LNCaP clone FGC (cell line): ENCODE results near the gene GRIP2.

Source experiments
- DNase-seq: peaks from one replicate; pipeline ENCODE4 v3.0.0-alpha.2; 2011; ENCODE audit warnings: low read depth
- H3K4me3 ChIP-seq: 2 replicates; pipeline ENCODE4 v1.5.1; 2011; ENCODE audit warnings: mild to moderate bottlenecking, low read depth, low read length, control low read depth
- TF ChIP-seq, protein P1 (sequence below): IDR thresholded peaks from 2 replicates; pipeline ENCODE4 v1.5.1; 2012; ENCODE audit warnings: mild to moderate bottlenecking; ENCODE audit not compliant: control insufficient read depth, insufficient read depth; ENCODE audit errors: extremely low read depth

Gene GRIP2

DNA sequence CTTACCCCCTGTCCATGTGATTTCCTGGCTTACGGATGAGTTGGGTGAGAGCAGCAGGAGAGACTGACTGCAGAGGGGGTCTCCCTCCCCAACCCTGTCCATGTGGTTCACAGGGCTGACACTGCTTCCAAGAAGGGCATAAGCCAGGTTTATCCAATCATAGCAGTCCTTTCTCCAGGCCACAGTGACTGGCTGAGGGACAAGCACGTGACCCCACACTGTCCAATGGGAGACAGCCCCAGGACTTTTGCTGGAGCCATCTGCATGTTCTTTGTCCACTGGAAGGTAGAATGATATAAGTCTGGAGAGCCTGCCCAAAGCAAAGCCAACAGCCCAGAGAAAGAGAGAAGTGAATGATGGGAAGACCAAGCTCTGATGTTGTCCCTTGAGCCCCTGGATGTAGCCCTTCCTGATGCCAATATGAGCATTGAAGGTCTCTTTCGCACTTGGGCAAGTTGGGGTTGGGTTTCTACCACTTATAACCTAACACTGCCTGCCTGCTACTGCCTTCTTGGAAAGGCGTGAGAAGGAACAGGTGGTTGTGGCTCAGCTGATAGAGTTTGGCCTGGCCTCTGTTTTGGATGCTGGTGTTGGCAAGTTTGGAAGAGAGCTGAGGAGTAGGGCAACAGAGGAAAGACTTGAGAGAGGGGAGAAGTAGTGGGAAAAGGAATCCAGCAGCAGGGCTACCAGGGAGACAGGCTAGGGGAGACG is 41.3 kb upstream of the GRIP2 start:
- TF ChIP-seq, protein P1, sequence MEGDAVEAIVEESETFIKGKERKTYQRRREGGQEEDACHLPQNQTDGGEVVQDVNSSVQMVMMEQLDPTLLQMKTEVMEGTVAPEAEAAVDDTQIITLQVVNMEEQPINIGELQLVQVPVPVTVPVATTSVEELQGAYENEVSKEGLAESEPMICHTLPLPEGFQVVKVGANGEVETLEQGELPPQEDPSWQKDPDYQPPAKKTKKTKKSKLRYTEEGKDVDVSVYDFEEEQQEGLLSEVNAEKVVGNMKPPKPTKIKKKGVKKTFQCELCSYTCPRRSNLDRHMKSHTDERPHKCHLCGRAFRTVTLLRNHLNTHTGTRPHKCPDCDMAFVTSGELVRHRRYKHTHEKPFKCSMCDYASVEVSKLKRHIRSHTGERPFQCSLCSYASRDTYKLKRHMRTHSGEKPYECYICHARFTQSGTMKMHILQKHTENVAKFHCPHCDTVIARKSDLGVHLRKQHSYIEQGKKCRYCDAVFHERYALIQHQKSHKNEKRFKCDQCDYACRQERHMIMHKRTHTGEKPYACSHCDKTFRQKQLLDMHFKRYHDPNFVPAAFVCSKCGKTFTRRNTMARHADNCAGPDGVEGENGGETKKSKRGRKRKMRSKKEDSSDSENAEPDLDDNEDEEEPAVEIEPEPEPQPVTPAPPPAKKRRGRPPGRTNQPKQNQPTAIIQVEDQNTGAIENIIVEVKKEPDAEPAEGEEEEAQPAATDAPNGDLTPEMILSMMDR, result no peak
- no peak overlapping the region for H3K4me3 ChIP-seq
- no peak for DNase-seq

DNA sequence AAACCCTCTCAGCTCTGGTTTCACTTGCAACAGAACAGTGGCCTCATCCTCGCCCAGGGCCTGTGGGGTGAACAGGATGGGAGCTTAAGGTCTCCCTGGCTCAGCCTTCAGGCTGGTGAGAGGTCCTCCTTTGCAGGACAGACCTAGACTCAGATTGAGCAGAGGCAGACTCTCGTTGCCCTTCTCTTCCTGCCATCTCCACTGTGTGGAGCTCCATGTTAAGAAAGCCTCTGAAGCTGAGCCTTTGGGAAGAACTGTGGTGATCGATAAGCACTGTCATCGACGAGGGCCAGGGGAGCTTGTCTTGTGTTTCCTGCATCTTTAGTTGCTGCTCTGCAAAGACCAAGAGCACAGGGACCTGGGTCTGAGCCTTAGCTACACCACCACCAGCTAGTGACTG is 37.8 kb upstream of the GRIP2 start:
- H3K4me3 ChIP-seq, result no peak overlapping the region
- TF ChIP-seq, protein P1, result no peak
- no peak for DNase-seq

DNA sequence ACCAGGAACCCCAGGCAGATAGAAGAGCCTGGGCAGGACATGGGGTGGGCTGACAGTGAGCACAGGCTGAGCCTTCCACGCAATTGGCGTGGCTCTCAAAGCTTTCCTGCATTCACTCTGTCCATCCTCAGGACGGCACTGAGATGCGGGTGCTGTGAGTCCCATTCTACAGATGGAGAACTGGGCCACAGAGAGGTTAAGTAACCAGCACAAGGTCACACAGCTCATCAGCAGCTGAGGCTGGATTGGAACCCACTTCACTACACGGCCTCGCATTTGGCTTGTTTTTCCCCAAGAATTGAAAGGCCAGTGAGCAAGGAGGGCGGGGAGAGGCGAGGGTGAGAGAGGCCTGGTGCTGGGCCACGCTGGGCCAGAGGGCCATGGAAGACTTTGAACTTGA is 36.0 kb upstream of the GRIP2 start:
- TF ChIP-seq, protein P1, result no peak
- no peak overlapping the region for H3K4me3 ChIP-seq
- DNase-seq, result no peak

DNA sequence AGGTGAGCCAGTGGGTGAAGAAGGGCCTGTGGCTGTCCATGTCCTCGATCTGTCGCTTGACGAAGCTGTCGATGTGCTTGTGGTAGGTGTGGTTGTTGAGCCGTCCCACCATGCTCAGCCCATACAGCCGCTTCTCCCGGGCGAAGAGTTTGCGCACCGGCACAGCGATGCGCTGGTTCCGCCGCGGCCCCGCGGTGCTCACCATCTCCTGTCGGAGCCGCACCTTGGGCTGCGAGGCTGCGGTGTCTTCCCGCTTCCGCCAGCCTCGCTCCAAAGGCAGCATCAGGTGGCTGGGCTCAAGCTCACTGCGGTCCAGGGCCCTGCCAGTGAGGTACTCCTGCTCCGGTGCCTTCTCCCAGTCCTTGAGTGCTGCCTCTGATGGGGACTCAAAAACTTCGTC is 34.0 kb upstream of the GRIP2 start:
- no peak overlapping the region for H3K4me3 ChIP-seq
- DNase-seq, result no peak
- TF ChIP-seq, protein P1, result no peak

DNA sequence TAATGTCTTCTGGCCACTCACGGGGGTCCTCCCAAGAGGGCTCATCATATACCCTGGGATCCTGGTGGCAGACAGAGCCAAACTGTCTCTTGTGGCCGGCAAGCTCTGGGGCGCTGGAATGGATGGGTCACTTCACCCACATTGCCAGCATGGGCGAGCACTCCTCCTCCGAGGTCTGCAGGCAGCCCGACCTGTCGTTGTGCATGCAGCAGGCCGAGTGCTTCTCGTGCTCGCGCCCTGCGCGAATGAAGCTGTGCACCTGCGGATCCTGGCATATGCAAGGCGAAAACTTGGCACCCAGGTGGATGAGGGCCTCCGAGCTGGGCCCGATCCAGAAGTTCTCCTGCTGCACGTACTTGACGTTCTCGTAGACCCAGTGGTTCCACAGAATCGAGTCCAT is 33.6 kb upstream of the GRIP2 start:
- H3K4me3 ChIP-seq, result no peak overlapping the region
- TF ChIP-seq, protein P1, result no peak
- no peak for DNase-seq

DNA sequence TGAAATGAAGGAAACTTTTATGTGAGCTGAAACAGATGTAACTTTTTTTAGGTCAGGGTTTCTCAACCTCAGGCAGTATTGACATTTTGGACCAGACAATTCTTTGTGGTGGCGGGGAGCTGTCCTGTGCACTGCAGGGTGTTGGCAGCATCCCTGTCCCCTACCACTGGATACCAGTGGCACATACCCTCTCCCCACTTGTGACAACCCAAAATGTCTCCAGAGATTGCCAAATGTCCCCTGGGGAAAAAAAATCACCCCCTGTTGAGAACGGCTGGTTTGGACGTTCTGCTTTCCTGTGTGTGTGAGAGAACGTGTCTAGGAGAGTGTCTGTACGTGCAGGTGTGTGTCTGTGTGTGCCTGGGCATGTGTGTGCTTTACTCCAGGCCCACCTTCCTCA is 30.7 kb upstream of the GRIP2 start:
- DNase-seq, result no peak
- no peak overlapping the region for H3K4me3 ChIP-seq
- TF ChIP-seq, protein P1, result no peak

DNA sequence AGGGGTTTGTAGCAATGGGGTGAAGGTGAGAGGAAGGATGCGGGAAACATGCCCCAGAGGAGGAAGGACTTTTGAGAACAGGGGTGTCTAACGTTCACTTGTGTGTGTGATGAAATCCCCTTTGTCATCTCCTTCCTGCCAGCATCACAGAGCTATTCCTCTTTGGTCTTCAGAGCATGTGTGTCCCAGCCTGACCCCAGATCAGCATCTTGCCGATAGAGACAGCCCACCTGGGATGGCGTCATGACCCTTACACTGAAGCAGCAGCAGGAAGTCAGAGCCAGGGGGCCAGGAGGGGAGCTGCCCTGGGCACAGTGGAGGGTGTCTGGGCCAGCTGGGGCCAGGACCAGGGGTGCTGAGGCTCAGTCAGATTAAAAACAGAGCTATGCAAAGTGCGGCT is 29.9 kb upstream of the GRIP2 start:
- TF ChIP-seq, protein P1, result no peak
- no peak overlapping the region for H3K4me3 ChIP-seq
- no peak for DNase-seq
